ENCODE measurements around the gene FBXO45. TPM values are rescaled to one million over a fixed set of nuclear protein-coding genes. Genes with fewer than 3 reads are reported as not detected.
"Not testable (repeated sequence)": the region's sequence is repeated elsewhere in the genome, so short reads cannot be mapped to it uniquely, and the experiment has no call there.

The FBXO45 gene
- total RNA-seq, 6 experiments from 2014 or later = 3.8 to 5.5 (median 4.4) TPM

- intact Hi-C loops (cut with DNase I) = no loop called here
Observed at GRCh38 chr3:196546537-196546936, 21.9 kb upstream of the FBXO45 start.

DNA sequence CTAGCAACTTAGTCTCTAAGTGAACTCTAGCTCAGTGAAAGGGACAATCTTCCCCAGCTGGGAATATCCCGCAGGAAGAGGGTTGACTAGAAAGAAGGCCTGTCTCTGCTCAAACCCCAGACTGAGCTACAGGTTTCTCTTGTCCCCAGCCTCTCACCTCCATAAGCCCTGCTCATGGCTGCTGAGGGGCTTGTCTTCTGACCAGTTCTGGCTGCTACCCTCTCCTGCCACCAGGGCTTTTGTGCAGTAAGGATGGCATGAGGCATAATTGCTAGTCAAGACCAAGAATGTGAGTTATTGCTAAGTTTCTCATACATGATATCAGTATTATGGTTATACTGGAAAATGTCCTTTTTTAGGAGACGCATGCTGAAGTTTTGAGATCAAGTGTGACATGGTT, 21.4 kb upstream of the FBXO45 start:
- Histone ChIP-seq H3K9me3 (no peaks in the 10 kb centered on the region), H3K4me1 (peaks cover 0 to 8% (median 3%) of the 10 kb centered on the region in 4 donors), H3K27ac (no peak overlapping the region), H3K4me3 (no peak overlapping the region), H3K36me3 (no peaks in the 10 kb centered on the region), H3K27me3 (no peaks in the 10 kb centered on the region)
- intact Hi-C loops (cut with DNase I) = no loop called here
- WGBS (ENCODE audit: insufficient coverage, low coverage, low lambda C conversion rate, missing lambda C conversion rate) = 100% methylated on average over 1 of the region's 2 CpGs
- peak in 1 of 4 donors; percentile 7 for ATAC-seq
- no peak for TF ChIP-seq CTCF (IDR thresholded peaks at IDR 0.05)
- no peak for TF ChIP-seq POLR2A (IDR thresholded peaks at IDR 0.05)
- DNase-seq = no peak

More at GRCh38 chr3:196546537-196546936, 21.9 kb upstream of the FBXO45 start:
- no peak overlapping the region for H3K4me3 ChIP-seq
- H3K27ac ChIP-seq = no peak overlapping the region
- peaks cover 0 to 8% (median 3%) of the 10 kb centered on the region in 4 donors for H3K4me1 ChIP-seq
- H3K9me3 ChIP-seq = no peaks in the 10 kb centered on the region
- no peaks in the 10 kb centered on the region for H3K36me3 ChIP-seq
- peak; percentile 85 to 97 (median 94) for ATAC-seq
- DNase-seq = no peak
- no peak for TF ChIP-seq CTCF (IDR thresholded peaks at IDR 0.05)
- no peak for TF ChIP-seq POLR2A (IDR thresholded peaks at IDR 0.05)
- H3K27me3 ChIP-seq = no peaks in the 10 kb centered on the region
- 10% methylated on average over 5 of the region's 5 CpGs for WGBS (ENCODE audit: insufficient coverage, low coverage, low lambda C conversion rate, missing lambda C conversion rate)

DNA sequence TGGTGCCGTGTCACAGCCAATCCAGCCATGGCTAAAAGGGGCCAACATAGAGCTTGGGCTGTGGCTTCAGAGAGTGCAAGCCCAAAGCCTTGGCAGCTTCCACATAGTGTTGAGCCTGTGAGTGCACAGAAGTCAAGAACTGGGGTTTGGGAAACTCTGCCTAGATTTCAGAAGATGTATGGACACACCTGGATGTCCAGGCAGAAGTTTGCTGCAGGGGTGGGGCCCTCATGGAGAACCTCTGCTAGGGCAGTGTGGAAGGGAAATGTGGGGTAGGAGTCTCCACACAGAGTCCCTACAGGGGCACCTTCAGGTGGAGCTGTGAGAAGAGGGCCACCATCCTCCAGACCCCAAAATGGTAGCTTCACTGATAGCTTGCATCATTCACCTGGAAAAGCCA, 19.1 kb upstream of the FBXO45 start:
- H3K9me3 ChIP-seq; H3K36me3 ChIP-seq; H3K27ac ChIP-seq; intact Hi-C loops (cut with DNase I); H3K4me3 ChIP-seq; H3K4me1 ChIP-seq; H3K27me3 ChIP-seq; DNase-seq; ATAC-seq: not testable (repeated sequence)
- no CpG with 5 or more reads among the region's 1 CpG for WGBS (ENCODE audit: insufficient coverage, low coverage, low lambda C conversion rate, missing lambda C conversion rate)

DNA sequence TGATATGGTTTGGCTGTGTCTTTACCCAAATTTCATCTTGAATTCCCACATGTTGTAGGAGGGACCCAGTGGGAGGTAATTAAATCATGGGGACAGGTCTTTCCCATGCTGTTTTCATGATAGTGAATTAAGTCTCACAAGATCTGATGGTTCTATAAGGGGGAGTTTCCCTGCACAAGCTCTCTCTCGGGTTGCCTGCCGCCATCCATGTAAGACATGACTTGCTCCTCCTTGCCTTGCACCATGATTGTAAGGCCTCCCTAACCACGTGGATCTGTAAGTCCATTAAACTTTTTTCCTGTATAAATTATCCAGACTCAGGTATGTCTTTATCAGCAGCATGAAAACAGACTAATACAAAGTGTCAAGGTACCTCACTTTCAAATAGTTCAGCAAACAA, 18.3 kb upstream of the FBXO45 start:
- H3K27ac ChIP-seq; H3K27me3 ChIP-seq; H3K9me3 ChIP-seq; H3K4me1 ChIP-seq; H3K4me3 ChIP-seq; H3K36me3 ChIP-seq; ATAC-seq; DNase-seq; intact Hi-C loops (cut with DNase I): not testable (repeated sequence)
- 50% methylated on average over 1 of the region's 3 CpGs for WGBS (ENCODE audit: insufficient coverage, low coverage, low lambda C conversion rate, missing lambda C conversion rate)

DNA sequence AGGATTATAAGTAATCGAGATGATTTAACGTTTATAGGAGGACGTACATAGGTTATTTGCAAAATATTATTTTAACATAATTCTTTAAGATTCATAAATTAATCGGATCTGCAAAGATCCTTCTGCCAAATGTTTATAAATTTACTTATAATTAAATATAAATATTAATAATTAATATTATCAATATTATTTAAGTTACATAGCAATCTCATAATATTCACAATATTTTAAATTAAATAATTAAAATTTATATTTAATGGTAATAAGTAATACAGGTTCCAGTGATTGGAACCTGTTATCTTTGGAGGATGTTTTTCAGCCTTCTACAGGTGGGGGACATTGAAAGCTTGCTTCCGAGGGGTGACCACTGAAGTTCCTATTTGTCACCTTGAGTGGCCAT, 16.2 kb upstream of the FBXO45 start:
- intact Hi-C loops (cut with DNase I) = no loop called here
- DNase-seq (no peak), ATAC-seq (no peak)
- WGBS (ENCODE audit: insufficient coverage, low coverage, low lambda C conversion rate, missing lambda C conversion rate) = 83% methylated on average over 5 of the region's 5 CpGs
- Histone ChIP-seq H3K27ac (no peak overlapping the region), H3K36me3 (no peaks in the 10 kb centered on the region), H3K4me3 (no peak overlapping the region), H3K9me3 (no peaks in the 10 kb centered on the region), H3K4me1 (no peaks in the 10 kb centered on the region), H3K27me3 (no peaks in the 10 kb centered on the region)
- no peak for TF ChIP-seq CTCF (IDR thresholded peaks at IDR 0.05)
- TF ChIP-seq POLR2A (IDR thresholded peaks at IDR 0.05) = no peak

- no peak for ATAC-seq
- TF ChIP-seq CTCF (IDR thresholded peaks at IDR 0.05) (no peak), POLR2A (IDR thresholded peaks at IDR 0.05) (no peak)
Observed at GRCh38 chr3:196553551-196553950, 14.9 kb upstream of the FBXO45 start.

More at GRCh38 chr3:196553551-196553950, 14.9 kb upstream of the FBXO45 start:
- H3K4me1 ChIP-seq = no peaks in the 10 kb centered on the region
- no peaks in the 10 kb centered on the region for H3K36me3 ChIP-seq
- 84% methylated on average over 6 of the region's 9 CpGs for WGBS (ENCODE audit: insufficient coverage, low coverage, low lambda C conversion rate, missing lambda C conversion rate)
- no peak overlapping the region for H3K4me3 ChIP-seq
- no peak overlapping the region for H3K27ac ChIP-seq
- no peaks in the 10 kb centered on the region for H3K27me3 ChIP-seq
- H3K9me3 ChIP-seq = no peaks in the 10 kb centered on the region
- intact Hi-C loops (cut with DNase I) = no loop called here
- DNase-seq = no peak

All from right lobe of liver (tissue), 6 donors.